Neural cell (in vitro differentiated cells): ENCODE results near the gene PANX2. TPM values are rescaled to one million over a fixed set of nuclear protein-coding genes. Genes with fewer than 3 reads are reported as not detected.

Source experiments
- H2AFZ ChIP-seq: fragments of 200-600, 300-800 bp; sonication (generic), shearing (Covaris generic); 2 replicates; pipeline ENCODE4 v1.6.0; 2014; ENCODE audit warnings: low read depth, mild to moderate bottlenecking, antibody characterized with exemption, low read length, moderate library complexity
- H3F3A ChIP-seq: fragments of 200-600 bp; shearing (Covaris generic); 2 replicates; pipeline ENCODE4 v1.6.1; 2016; ENCODE audit warnings: mild to moderate bottlenecking, moderate library complexity, mixed read lengths, antibody characterized with exemption, low read length; ENCODE audit not compliant: insufficient read depth, poor library complexity, severe bottlenecking
- H3K27ac ChIP-seq: fragments of 200-600, 300-800 bp; sonication (generic), shearing (Covaris generic); 2 replicates; pipeline ENCODE4 v1.5.1; 2014; ENCODE audit warnings: mild to moderate bottlenecking, low read length, moderate library complexity
- H3K27me3 ChIP-seq: fragments of 300-800, 200-600 bp; sonication (generic), shearing (Covaris generic); 2 replicates; pipeline ENCODE4 v1.6.0; 2014; ENCODE audit warnings: mild to moderate bottlenecking, low read depth, low read length, moderate library complexity; ENCODE audit not compliant: insufficient read depth
- H3K36me3 ChIP-seq: fragments of 300-800, 200-600 bp; sonication (generic), shearing (Covaris generic); 2 replicates; pipeline ENCODE4 v1.5.1; 2014; ENCODE audit warnings: mild to moderate bottlenecking, antibody characterized with exemption, low read length, moderate library complexity; ENCODE audit not compliant: insufficient read depth
- H3K4me2 ChIP-seq: fragments of 300-800, 200-600 bp; sonication (generic), shearing (Covaris generic); 2 replicates; pipeline ENCODE4 v1.6.0; 2014; ENCODE audit warnings: mild to moderate bottlenecking, low read length
- H3K4me3 ChIP-seq: fragments of 300-800, 200-600 bp; sonication (generic), shearing (Covaris generic); 2 replicates; pipeline ENCODE4 v1.5.1; 2014; ENCODE audit warnings: mild to moderate bottlenecking, low read length, moderate library complexity
- H3K79me2 ChIP-seq: fragments of 200-600 bp; shearing (Covaris generic); replicated peaks from 2 replicates; pipeline ENCODE4 v1.6.0; 2014; ENCODE audit warnings: mild to moderate bottlenecking, low read length, moderate library complexity; ENCODE audit not compliant: insufficient read depth
- H3K9ac ChIP-seq: fragments of 300-800, 200-600 bp; sonication (generic), shearing (Covaris generic); 2 replicates; pipeline ENCODE4 v1.6.1; 2016; ENCODE audit warnings: mild to moderate bottlenecking, low read length, mixed read lengths
- H3K9me2 ChIP-seq: fragments of 200-600 bp; shearing (Covaris generic); 2 replicates; pipeline ENCODE4 v1.6.1; 2016; ENCODE audit warnings: mild to moderate bottlenecking, low read length, mixed read lengths; ENCODE audit not compliant: insufficient read depth
- H3K9me3 ChIP-seq: fragments of 200-600, 300-800 bp; sonication (generic), shearing (Covaris generic); 2 replicates; pipeline ENCODE4 v1.6.1; 2016; ENCODE audit warnings: mild to moderate bottlenecking, mixed run types, low read length, moderate library complexity, mixed read lengths
- H4K20me1 ChIP-seq: fragments of 200-600 bp; shearing (Covaris generic); 2 replicates; pipeline ENCODE4 v1.6.1; 2016; ENCODE audit warnings: mild to moderate bottlenecking, mixed run types; ENCODE audit not compliant: insufficient read depth
- CTCF ChIP-seq: fragments of 450-650 bp; IDR thresholded peaks from 2 replicates; pipeline ENCODE4 v1.5.1; 2014; ENCODE audit warnings: antibody characterized with exemption, mild to moderate bottlenecking, moderate library complexity; ENCODE audit not compliant: poor library complexity, severe bottlenecking
- EP300 ChIP-seq: fragments of 450-650 bp; conservative IDR thresholded peaks from 2 replicates; pipeline ENCODE4 v1.6.1; 2014; ENCODE audit warnings: antibody characterized with exemption, mild to moderate bottlenecking, moderate library complexity; ENCODE audit not compliant: poor library complexity, severe bottlenecking
- EZH2 ChIP-seq: fragments of 200-600, 300-800 bp; shearing (Covaris generic), sonication (generic); IDR thresholded peaks from 2 replicates; pipeline ENCODE4 v1.6.1; 2014; ENCODE audit warnings: antibody characterized with exemption, low read length, borderline replicate concordance, mild to moderate bottlenecking; ENCODE audit not compliant: insufficient read depth, poor library complexity, severe bottlenecking
- MXI1 ChIP-seq: fragments of 450-650 bp; conservative IDR thresholded peaks from 2 replicates; pipeline ENCODE4 v1.6.1; 2014; ENCODE audit warnings: antibody characterized with exemption, mild to moderate bottlenecking; ENCODE audit not compliant: poor library complexity, severe bottlenecking
- POLR2AphosphoS5 ChIP-seq: IDR thresholded peaks from 2 replicates; pipeline ENCODE4 v1.6.1; 2012
- RAD21 ChIP-seq: fragments of 450-650 bp; conservative IDR thresholded peaks from 2 replicates; pipeline ENCODE4 v1.6.1; 2014; ENCODE audit warnings: antibody characterized with exemption, mild to moderate bottlenecking, moderate library complexity
- REST ChIP-seq: IDR thresholded peaks from 2 replicates; pipeline ENCODE4 v1.6.1; 2012; ENCODE audit warnings: borderline replicate concordance
- SMC3 ChIP-seq: fragments of 450-650 bp; conservative IDR thresholded peaks from 2 replicates; pipeline ENCODE4 v1.6.1; 2014; ENCODE audit warnings: antibody characterized with exemption, mild to moderate bottlenecking, moderate library complexity; ENCODE audit not compliant: poor library complexity
- TAF1 ChIP-seq: IDR thresholded peaks from 2 replicates; pipeline ENCODE4 v1.6.1; 2012; ENCODE audit warnings: low read depth
- polyA plus RNA-seq: library from polyadenylated mRNA; depleted of rRNA; stranded (reverse); fragments of >200 nt; gene quantifications from 2 replicates; pipeline ENCODE4 v1.2.3, GENCODE V29; 2014

Gene PANX2
- polyA plus RNA-seq, 1 donor from 2014 or later, result 3.4 TPM

- H3K9ac ChIP-seq, result no peak overlapping the region
- H4K20me1 ChIP-seq, result no peaks in the 10 kb centered on the region
- H3K4me3 ChIP-seq, result no peak overlapping the region
- no peaks in the 10 kb centered on the region for H3K79me2 ChIP-seq
- H3K27ac ChIP-seq, result no peak overlapping the region
- no peaks in the 10 kb centered on the region for H3F3A ChIP-seq
- H3K9me2 ChIP-seq, result no peaks in the 10 kb centered on the region
- no peaks in the 10 kb centered on the region for H3K27me3 ChIP-seq
- H3K36me3 ChIP-seq, result no peaks in the 10 kb centered on the region
- H3K4me2 ChIP-seq, result no peak overlapping the region
- no peak overlapping the region for H2AFZ ChIP-seq
- TF ChIP-seq EP300 (no peak), MXI1 (no peak), RAD21 (no peak), EZH2 (no peak), CTCF (no peak), REST (no peak), SMC3 (no peak), TAF1 (no peak), POLR2AphosphoS5 (no peak)
- no peaks in the 10 kb centered on the region for H3K9me3 ChIP-seq
These were observed 49.5 kb downstream of the PANX2 start for GRCh38 chr22:50219800-50220602.

GRCh38 chr22:50220603-50221409 is 50.3 kb downstream of the PANX2 start:
- TF ChIP-seq REST (no peak), RAD21 (no peak), CTCF (no peak), TAF1 (no peak), POLR2AphosphoS5 (no peak), EP300 (no peak), EZH2 (no peak), SMC3 (no peak), MXI1 (no peak)
- no peak overlapping the region for H3K4me3 ChIP-seq
- no peak overlapping the region for H2AFZ ChIP-seq
- H3K9me3 ChIP-seq, result no peaks in the 10 kb centered on the region
- no peaks in the 10 kb centered on the region for H4K20me1 ChIP-seq
- no peaks in the 10 kb centered on the region for H3F3A ChIP-seq
- H3K9ac ChIP-seq, result no peak overlapping the region
- H3K79me2 ChIP-seq, result no peaks in the 10 kb centered on the region
- no peaks in the 10 kb centered on the region for H3K27me3 ChIP-seq
- H3K4me2 ChIP-seq, result no peak overlapping the region
- H3K36me3 ChIP-seq, result no peaks in the 10 kb centered on the region
- no peak overlapping the region for H3K27ac ChIP-seq
- no peaks in the 10 kb centered on the region for H3K9me2 ChIP-seq
